ENCODE data around the gene PYDC1. TPM values are rescaled to one million over a fixed set of nuclear protein-coding genes. Genes with fewer than 3 reads are reported as not detected.

The PYDC1 gene
- total and polyA plus RNA-seq, 2 donors (not counting 3 experiments of a cell fraction or from before 2014, with no cell fraction given): not detected

DNA sequence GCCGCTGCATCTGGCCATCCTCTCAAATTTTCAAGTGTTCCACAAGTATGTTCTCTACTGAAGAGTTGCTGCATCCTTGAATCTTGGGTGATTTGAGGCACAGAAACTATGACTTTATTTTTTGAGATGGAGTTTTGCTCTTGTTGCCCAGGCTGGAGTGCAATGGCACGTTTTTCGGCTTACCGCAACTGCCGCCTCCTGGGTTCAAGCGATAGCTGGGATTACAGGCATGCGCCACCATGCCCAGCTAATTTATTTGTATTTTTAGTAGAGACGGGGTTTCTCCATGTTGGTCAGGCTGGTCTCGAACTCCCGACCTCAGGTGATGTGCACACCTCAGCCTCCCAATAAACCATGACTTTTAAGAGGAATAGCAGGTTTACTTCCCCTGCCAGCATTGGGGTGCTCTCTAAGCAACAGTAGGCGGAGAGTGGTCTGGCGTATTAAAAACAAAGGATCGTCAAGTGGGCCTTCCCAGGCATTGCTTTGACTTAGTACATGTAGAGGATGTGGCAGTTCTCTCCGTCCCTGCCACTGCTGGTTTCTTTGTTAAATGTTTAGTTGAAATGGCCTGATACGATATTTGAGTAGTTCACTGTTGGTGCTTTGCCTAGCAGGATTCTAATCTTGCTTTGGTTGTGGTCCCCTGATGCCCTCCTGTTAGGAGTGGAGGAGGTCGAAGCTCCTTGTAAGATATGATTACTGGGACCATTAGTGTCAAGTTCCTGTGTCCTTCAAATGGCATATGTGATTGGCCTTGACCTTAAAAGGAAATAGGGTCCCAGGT lies 23.9 kb downstream of the PYDC1 start:
- Histone ChIP-seq H3K27ac (ENCODE audit: insufficient read depth, low read depth, low read length) (no peak overlapping the region), H3K9me1 (replicated peaks; ENCODE audit: control insufficient read depth, extremely low read depth, insufficient read depth, low read length) (no peaks in the 10 kb centered on the region), H3K4me1 (ENCODE audit: control insufficient read depth, extremely low read depth, insufficient read depth, low read length) (no peaks in the 10 kb centered on the region), H3K9me3 (replicated peaks; ENCODE audit: control insufficient read depth, insufficient read depth, low read length) (no peaks in the 10 kb centered on the region), H3K27me3 (ENCODE audit: control insufficient read depth in 2 of 2, insufficient read depth in 2 of 2, low read length in 2 of 2) (no peaks in the 10 kb centered on the region), H3K4me2 (ENCODE audit: insufficient read depth, low read length) (no peak overlapping the region), H2AFZ (ENCODE audit: low read depth, low read length) (no peak overlapping the region), H4K20me1 (replicated peaks; ENCODE audit: control insufficient read depth, extremely low read depth, insufficient read depth, low read length) (peaks cover 3% of the 10 kb centered on the region), H3K79me2 (ENCODE audit: control insufficient read depth, insufficient read depth, low read length) (peaks cover 32% of the 10 kb centered on the region), H3K4me3 (replicated peaks in 1 of 3; ENCODE audit: insufficient read depth in 1 of 3, low read depth in 1 of 3, low read length in 3 of 3) (no peak overlapping the region), H3K36me3 (ENCODE audit: control insufficient read depth in 2 of 2, extremely low read depth in 1 of 2, insufficient read depth in 2 of 2, low read length in 2 of 2) (peaks cover 54 to 68% of the 10 kb centered on the region in 2 experiments), H3K9ac (replicated peaks; ENCODE audit: extremely low read depth, insufficient read depth, low read length) (no peak overlapping the region)
- DNase-seq (ENCODE audit: low read depth, low spot score) (no peak), FAIRE-seq (no peak)
- dilution Hi-C loops (cut with MboI; ENCODE audit: extremely low pct_ligation_motif_present, low sequenced_read_pairs): no loop called here
- no TSS peak for BruUV-seq (replicated peaks)
- no peak for TF ChIP-seq POLR2A (IDR thresholded peaks at IDR 0.05; ENCODE audit: low read depth, low read length)
- TF ChIP-seq EZH2 (IDR thresholded peaks at IDR 0.05; ENCODE audit: borderline replicate concordance, low read depth, low read length, severe bottlenecking): no peak
- CTCF ChIA-PET: interaction anchor here (1.0 to 1.5 kb wide), 2 partner anchors 8 to 14 kb away, joined by 3 read pairs; no protein-coding TSS in a partner anchor
- POLR2A ChIA-PET: interaction anchor here (1.2 to 2.0 kb wide), 2 partner anchors 11 to 13 kb away, joined by 5 to 11 read pairs; partner anchors contain the start of gene FUS
- intact Hi-C loops (cut with micrococcal nuclease): no loop called here

DNA sequence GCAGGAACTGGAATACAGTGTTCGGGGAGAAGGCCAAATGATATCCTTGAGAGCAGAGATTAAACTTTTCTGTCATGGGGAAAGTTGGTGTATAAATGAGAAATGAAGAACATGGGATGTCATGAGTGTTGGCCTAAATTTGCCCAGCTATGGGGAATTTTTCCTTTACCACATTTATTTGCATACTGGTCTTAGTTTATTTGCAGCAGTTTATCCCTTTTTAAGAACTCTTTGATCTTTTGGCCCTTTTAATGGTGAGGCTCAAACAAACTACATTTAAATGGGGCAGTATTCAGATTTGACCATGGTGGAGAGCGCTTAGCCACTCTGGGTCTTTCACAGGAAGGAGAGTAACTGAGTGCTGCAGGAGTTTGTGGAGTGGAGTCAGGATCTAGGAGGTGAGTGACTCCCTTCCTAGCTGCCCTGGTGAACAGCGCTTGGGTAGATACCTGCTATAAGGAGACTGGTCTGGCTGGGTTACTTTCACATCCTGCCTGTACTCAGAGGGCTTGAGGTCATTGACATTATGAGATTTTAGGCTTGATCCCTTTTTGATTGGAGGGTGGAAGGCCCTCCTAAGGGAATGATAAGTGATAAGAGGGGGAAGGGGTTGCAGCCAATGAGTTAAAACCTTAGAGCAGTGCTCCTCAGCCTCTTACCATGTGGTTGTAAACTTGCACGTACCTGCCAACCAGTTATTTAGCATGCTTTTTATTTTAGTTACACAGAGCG lies 25.1 kb downstream of the PYDC1 start:
- peaks cover 41% of the 10 kb centered on the region for H3K79me2 ChIP-seq (ENCODE audit: control insufficient read depth, insufficient read depth, low read length)

More for the DNA sequence above, 25.1 kb downstream of the PYDC1 start:
- intact Hi-C loops (cut with micrococcal nuclease): no loop called here
- BruUV-seq (replicated peaks): no TSS peak
- Histone ChIP-seq H3K4me1 (ENCODE audit: control insufficient read depth, extremely low read depth, insufficient read depth, low read length) (no peaks in the 10 kb centered on the region), H2AFZ (ENCODE audit: low read depth, low read length) (no peak overlapping the region), H3K4me2 (ENCODE audit: insufficient read depth, low read length) (no peak overlapping the region), H3K9me3 (replicated peaks; ENCODE audit: control insufficient read depth, insufficient read depth, low read length) (no peaks in the 10 kb centered on the region), H3K9me1 (replicated peaks; ENCODE audit: control insufficient read depth, extremely low read depth, insufficient read depth, low read length) (no peaks in the 10 kb centered on the region), H3K9ac (replicated peaks; ENCODE audit: extremely low read depth, insufficient read depth, low read length) (no peak overlapping the region), H3K36me3 (ENCODE audit: control insufficient read depth in 2 of 2, extremely low read depth in 1 of 2, insufficient read depth in 2 of 2, low read length in 2 of 2) (peaks cover 63 to 79% of the 10 kb centered on the region in 2 experiments), H3K27ac (ENCODE audit: insufficient read depth, low read depth, low read length) (no peak overlapping the region), H4K20me1 (replicated peaks; ENCODE audit: control insufficient read depth, extremely low read depth, insufficient read depth, low read length) (peaks cover 3% of the 10 kb centered on the region), H3K27me3 (ENCODE audit: control insufficient read depth in 2 of 2, insufficient read depth in 2 of 2, low read length in 2 of 2) (no peaks in the 10 kb centered on the region), H3K4me3 (replicated peaks in 1 of 3; ENCODE audit: insufficient read depth in 1 of 3, low read depth in 1 of 3, low read length in 3 of 3) (no peak overlapping the region)
- dilution Hi-C loops (cut with MboI; ENCODE audit: extremely low pct_ligation_motif_present, low sequenced_read_pairs): no loop called here
- no peak for TF ChIP-seq POLR2A (IDR thresholded peaks at IDR 0.05; ENCODE audit: low read depth, low read length)
- no peak for TF ChIP-seq MYC (IDR thresholded peaks at IDR 0.05; ENCODE audit: low read depth, low read length)
- TF ChIP-seq JUN (IDR thresholded peaks at IDR 0.05; ENCODE audit: borderline replicate concordance, insufficient read depth, insufficient read length, low read depth): no peak
- TF ChIP-seq, protein P1, sequence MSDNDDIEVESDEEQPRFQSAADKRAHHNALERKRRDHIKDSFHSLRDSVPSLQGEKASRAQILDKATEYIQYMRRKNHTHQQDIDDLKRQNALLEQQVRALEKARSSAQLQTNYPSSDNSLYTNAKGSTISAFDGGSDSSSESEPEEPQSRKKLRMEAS (IDR thresholded peaks at IDR 0.05; ENCODE audit: insufficient read depth, insufficient read length): no peak
- TF ChIP-seq EZH2 (IDR thresholded peaks at IDR 0.05; ENCODE audit: borderline replicate concordance, low read depth, low read length, severe bottlenecking): no peak
- no peak for TF ChIP-seq GATA2 (IDR thresholded peaks at IDR 0.05; ENCODE audit: insufficient read depth, insufficient read length, low read depth, low read length)
- TF ChIP-seq FOS (IDR thresholded peaks at IDR 0.05; ENCODE audit: borderline replicate concordance, insufficient read depth, low read length): no peak
- TF ChIP-seq, protein P2, sequence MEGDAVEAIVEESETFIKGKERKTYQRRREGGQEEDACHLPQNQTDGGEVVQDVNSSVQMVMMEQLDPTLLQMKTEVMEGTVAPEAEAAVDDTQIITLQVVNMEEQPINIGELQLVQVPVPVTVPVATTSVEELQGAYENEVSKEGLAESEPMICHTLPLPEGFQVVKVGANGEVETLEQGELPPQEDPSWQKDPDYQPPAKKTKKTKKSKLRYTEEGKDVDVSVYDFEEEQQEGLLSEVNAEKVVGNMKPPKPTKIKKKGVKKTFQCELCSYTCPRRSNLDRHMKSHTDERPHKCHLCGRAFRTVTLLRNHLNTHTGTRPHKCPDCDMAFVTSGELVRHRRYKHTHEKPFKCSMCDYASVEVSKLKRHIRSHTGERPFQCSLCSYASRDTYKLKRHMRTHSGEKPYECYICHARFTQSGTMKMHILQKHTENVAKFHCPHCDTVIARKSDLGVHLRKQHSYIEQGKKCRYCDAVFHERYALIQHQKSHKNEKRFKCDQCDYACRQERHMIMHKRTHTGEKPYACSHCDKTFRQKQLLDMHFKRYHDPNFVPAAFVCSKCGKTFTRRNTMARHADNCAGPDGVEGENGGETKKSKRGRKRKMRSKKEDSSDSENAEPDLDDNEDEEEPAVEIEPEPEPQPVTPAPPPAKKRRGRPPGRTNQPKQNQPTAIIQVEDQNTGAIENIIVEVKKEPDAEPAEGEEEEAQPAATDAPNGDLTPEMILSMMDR (IDR thresholded peaks at IDR 0.05; ENCODE audit: extremely low read depth in 1 of 2, insufficient read depth in 1 of 2, low read depth in 1 of 2, low read length in 2 of 2): no peak
- POLR2A ChIA-PET: interaction anchor here (1.2 to 2.0 kb wide), 3 partner anchors 9 to 12 kb away, joined by 3 to 11 read pairs (median 5); partner anchors contain the start of gene FUS
- FAIRE-seq (no peak), DNase-seq (ENCODE audit: low read depth, low spot score) (no peak)
- CTCF ChIA-PET: interaction anchor here (1.0 to 1.5 kb wide), 2 partner anchors 9 to 15 kb away, joined by 3 read pairs; no protein-coding TSS in a partner anchor
